Right atrium auricular region (tissue), 2 donors: ENCODE measurements around the gene CXCR6. TPM values are rescaled to one million over a fixed set of nuclear protein-coding genes. Genes with fewer than 3 reads are reported as not detected.
A peak's percentile ranks its signal among the peaks of the same experiment; 100 is the strongest.

Source experiments
- DNase-seq: peaks from one replicate; pipeline ENCODE4 v3.0.0-alpha.2; 2019; ENCODE audit warnings: low spot score
- H3K27ac ChIP-seq, 2 donors: fragments of 200-600 bp; sonication (generic); 1 replicate in 1 of 2; 2 replicates in 1 of 2; pipeline ENCODE4 v1.5.1; 2016 to 2019
- H3K27me3 ChIP-seq, 2 donors: fragments of 200-600 bp; sonication (generic); one replicate each; pipeline versions ENCODE4 v1.5.1 to v1.6.0; 2017 to 2019
- H3K36me3 ChIP-seq: fragments of 200-600 bp; sonication (generic); one replicate; pipeline ENCODE4 v1.5.1; 2016
- H3K4me1 ChIP-seq, 2 donors: fragments of 200-600 bp; sonication (generic); one replicate each; pipeline versions ENCODE4 v1.5.1 to v1.6.0; 2017 to 2019
- H3K4me3 ChIP-seq, 2 donors: fragments of 200-600 bp; sonication (generic); 1 replicate in 1 of 2; 2 replicates in 1 of 2; pipeline ENCODE4 v1.5.1; 2017 to 2019; ENCODE audit warnings: mild to moderate bottlenecking in 1 of 2, moderate library complexity in 1 of 2
- H3K9me3 ChIP-seq, 2 donors: fragments of 200-600 bp; sonication (generic); one replicate each; pipeline ENCODE4 v1.5.1; 2019
- CTCF ChIP-seq, 2 donors: fragments of 200-600 bp; sonication (generic); IDR thresholded peaks; one replicate each; pipeline ENCODE4 v1.5.1; 2019; ENCODE audit warnings: antibody characterized with exemption in 2 of 2
- total RNA-seq, 2 donors: library from RNA; depleted of rRNA; stranded (reverse); fragments of >200 nt; gene quantifications; one replicate each; pipeline ENCODE4 v1.1.0, GENCODE V29; 2016

Gene CXCR6
- total RNA-seq, 2 donors from 2014 or later: 1.2 TPM; not detected in 1

GRCh38 chr3:45988362-45988761 lies 45.1 kb downstream of the CXCR6 start:
- DNase-seq: no peak
- no peaks in the 10 kb centered on the region for H3K27me3 ChIP-seq
- no peak for TF ChIP-seq CTCF (IDR thresholded peaks at IDR 0.05)
- H3K9me3 ChIP-seq: no peaks in the 10 kb centered on the region
- peak overlapping the region; percentile 98 for H3K27ac ChIP-seq
- H3K4me3 ChIP-seq: no peak overlapping the region
- H3K4me1 ChIP-seq: peaks cover 0 to 100% of the 10 kb centered on the region in 2 donors
- peaks cover 15% of the 10 kb centered on the region for H3K36me3 ChIP-seq

GRCh38 chr3:45988804-45989203 lies 45.5 kb downstream of the CXCR6 start:
- peaks cover 0 to 100% of the 10 kb centered on the region in 2 donors for H3K4me1 ChIP-seq
- no peak for TF ChIP-seq CTCF (IDR thresholded peaks at IDR 0.05)

GRCh38 chr3:45990181-45990580 lies 46.9 kb downstream of the CXCR6 start:
- TF ChIP-seq CTCF (IDR thresholded peaks at IDR 0.05): no peak
- no peaks in the 10 kb centered on the region for H3K36me3 ChIP-seq
- H3K27me3 ChIP-seq: no peaks in the 10 kb centered on the region
- peak overlapping the region; percentile 98 for H3K27ac ChIP-seq
- no peaks in the 10 kb centered on the region for H3K9me3 ChIP-seq
- H3K4me3 ChIP-seq: no peak overlapping the region
- no peak for DNase-seq
- H3K4me1 ChIP-seq: peaks cover 0 to 98% of the 10 kb centered on the region in 2 donors

More at GRCh38 chr3:45988804-45989203, 45.5 kb downstream of the CXCR6 start:
- no peak for DNase-seq
- Histone ChIP-seq H3K27ac (peak overlapping the region; percentile 98), H3K4me3 (no peak overlapping the region), H3K9me3 (no peaks in the 10 kb centered on the region), H3K36me3 (peaks cover 11% of the 10 kb centered on the region), H3K27me3 (no peaks in the 10 kb centered on the region)

GRCh38 chr3:45991341-45991740 lies 48.1 kb downstream of the CXCR6 start:
- Histone ChIP-seq H3K27ac (peak overlapping the region; percentile 98), H3K36me3 (no peaks in the 10 kb centered on the region), H3K9me3 (no peaks in the 10 kb centered on the region), H3K27me3 (no peaks in the 10 kb centered on the region), H3K4me1 (peaks cover 0 to 90% of the 10 kb centered on the region in 2 donors), H3K4me3 (no peak overlapping the region)
- no peak for TF ChIP-seq CTCF (IDR thresholded peaks at IDR 0.05)
- no peak for DNase-seq

GRCh38 chr3:45992133-45992729 lies 49.0 kb downstream of the CXCR6 start:
- TF ChIP-seq CTCF (IDR thresholded peaks at IDR 0.05): no peak
- Histone ChIP-seq H3K9me3 (no peaks in the 10 kb centered on the region), H3K27me3 (no peaks in the 10 kb centered on the region), H3K4me3 (no peak overlapping the region), H3K4me1 (peaks cover 0 to 82% of the 10 kb centered on the region in 2 donors), H3K27ac (peak overlapping the region; percentile 98), H3K36me3 (no peaks in the 10 kb centered on the region)
- no peak for DNase-seq

- Histone ChIP-seq H3K27ac (peak overlapping the region; percentile 98), H3K27me3 (no peaks in the 10 kb centered on the region), H3K4me1 (peaks cover 0 to 76% of the 10 kb centered on the region in 2 donors), H3K4me3 (no peak overlapping the region), H3K9me3 (no peaks in the 10 kb centered on the region), H3K36me3 (no peaks in the 10 kb centered on the region)
- DNase-seq: no peak
- no peak for TF ChIP-seq CTCF (IDR thresholded peaks at IDR 0.05)
These were observed 49.6 kb downstream of the CXCR6 start for GRCh38 chr3:45992821-45993221.
